CD4-positive, alpha-beta T cell treated with Interleukin-4 for 1 hour (primary cell): Measurements from ENCODE around the gene EFCAB6.

Experiments
- DNase-seq, 2 donors: peaks; one replicate each; pipeline ENCODE4 v3.0.0-alpha.2; 2020 to 2022

Gene EFCAB6

DNA sequence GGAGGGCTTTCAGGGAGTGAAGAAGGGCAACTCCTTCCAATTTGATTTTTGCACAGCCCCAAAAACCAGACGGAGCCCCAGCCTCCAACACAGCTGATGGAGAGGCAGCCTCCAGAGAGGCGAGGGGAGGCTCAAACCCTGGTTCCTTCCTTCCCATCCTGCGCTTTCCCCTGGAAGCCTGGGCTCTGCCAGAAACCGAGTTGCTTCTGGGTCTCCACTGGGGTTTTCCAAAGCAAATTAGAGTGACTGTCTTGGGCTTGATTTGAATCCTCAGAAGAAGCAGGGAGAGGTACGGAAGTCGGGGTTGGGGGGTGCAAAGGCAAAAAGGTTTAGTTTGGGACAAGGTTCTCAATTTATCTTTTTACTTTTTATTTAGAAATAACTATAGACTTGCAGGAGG, 271.1 kb downstream of the EFCAB6 start:
- no peak for DNase-seq

DNA sequence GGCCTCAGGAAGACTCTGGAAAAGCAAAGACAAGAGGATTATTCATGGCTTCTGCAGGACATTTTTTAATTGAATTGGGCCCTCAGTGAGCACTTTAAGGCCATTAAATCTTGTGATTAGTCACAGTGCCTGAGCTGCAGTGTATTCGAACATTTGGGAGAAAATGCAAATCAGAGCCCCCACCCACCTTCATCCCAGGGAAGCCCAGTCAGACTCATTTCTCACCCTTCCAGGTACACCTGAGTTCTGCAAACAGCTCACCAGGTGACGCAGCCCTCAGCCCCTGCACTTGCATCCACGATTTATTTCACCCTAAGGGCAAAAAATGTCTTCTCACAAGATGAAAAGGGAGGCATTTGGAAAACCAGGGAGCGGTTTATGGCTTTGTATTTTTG, 271.6 kb downstream of the EFCAB6 start:
- DNase-seq = no peak

DNA sequence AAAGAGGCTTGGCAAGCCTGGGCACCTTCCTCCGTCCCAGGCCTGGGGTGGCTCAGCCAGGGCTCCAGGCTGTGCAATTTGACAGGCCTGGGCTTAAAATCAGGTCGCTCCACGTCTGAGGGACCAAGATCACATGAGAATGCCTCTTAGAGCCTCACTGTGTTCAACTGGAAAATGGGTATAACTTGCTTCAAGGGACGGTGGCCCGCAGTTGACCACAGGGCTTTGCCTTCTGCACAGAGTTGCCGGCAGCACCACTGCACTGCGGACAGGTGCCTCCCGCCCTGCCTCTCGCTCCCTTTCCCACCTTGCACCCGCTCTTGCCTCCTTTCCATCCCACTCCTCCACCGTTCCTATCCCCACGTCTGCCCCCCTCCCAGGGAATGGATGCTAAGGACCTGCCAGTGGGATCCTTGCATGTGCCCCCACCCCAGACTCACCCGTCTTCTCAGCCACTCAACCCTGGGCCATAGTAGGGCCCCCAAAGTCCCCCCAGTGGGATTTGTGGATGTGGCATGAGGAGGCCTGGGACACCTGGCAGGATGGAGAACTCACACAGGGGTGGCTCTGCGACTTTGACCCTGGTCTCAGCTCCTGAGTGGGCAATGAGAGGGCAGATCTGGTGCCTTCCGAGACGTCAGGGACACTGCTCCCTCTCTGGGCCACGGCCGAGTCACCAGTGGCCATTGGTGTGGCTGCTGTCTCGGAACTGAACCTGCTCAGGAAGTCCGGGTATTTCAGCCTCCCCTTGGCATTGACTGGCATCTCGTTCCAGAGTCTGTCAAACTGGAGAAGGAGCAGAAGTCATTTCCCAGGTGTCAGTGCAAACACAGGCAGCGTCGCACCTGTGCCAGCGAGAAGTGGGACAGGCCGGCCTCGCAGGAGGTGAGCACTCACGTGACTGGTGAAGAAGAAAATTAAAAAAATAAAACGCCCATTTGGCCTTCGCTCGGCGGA, 272.3 kb downstream of the EFCAB6 start:
- DNase-seq = no peak

DNA sequence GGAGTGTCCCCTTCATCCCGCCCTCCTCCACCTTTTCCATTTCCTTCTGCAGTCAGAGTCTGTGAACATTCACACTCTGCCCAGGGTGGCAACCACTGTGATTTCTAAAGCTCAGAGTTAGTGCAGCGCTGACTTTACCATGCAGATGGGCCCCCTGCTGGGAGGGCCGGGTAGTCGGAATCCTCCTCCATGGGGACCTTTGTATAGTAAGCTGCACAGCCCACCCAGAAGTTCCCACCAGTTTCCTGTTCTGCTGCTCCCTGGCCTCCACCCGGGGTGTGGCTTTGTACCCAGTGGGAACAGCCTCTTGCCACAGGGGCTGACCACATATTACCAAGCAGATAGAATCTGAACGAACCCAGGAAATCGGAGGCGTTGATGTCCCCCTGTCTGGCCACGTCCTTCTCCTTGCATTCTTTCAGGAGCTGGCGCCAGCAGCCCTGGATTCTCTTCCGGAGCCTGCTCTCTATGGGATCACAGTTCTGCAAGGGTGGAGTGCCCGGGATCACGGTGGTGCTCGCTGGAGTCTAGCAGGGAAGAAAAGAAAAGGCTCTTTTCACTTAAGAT, 275.0 kb downstream of the EFCAB6 start:
- no peak for DNase-seq

DNA sequence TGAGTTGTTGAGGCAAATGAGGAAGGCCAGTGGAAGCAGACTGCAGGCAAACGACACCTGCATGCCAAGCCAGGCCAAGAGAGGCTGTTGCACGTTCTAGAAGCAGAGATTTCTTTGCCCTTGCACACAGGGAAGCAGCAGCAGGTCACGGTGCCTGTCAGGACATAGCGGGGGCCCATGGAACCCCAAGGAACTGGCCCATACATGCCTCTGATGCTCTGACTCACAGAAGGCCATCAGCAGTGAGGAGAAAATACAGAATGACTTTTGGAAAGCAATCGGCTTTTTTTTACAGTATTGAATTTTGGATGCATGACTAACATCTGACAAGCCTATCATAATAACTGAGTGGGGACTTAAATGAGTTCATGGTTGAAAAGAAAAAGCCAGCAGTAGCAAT, 276.4 kb downstream of the EFCAB6 start:
- DNase-seq = no peak

DNA sequence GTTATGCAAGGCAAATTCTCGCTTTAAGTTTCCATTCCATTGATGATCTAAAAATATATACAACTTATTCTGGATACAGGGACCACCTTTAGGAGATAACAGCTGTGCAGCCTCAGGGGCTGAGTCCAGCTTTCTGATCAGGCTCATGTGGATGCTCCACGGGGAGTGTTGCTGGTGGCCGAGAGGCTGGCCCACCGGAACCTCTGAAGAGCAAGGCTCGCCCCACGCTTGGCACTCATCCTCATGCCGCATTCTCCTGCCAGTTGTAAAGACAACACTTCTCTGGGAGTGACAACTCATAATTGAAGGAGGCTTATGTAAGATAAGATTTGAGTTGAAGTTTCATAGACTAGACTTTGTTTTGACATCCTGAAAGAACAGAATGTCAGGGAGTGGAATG, 276.8 kb downstream of the EFCAB6 start:
- DNase-seq = no peak

DNA sequence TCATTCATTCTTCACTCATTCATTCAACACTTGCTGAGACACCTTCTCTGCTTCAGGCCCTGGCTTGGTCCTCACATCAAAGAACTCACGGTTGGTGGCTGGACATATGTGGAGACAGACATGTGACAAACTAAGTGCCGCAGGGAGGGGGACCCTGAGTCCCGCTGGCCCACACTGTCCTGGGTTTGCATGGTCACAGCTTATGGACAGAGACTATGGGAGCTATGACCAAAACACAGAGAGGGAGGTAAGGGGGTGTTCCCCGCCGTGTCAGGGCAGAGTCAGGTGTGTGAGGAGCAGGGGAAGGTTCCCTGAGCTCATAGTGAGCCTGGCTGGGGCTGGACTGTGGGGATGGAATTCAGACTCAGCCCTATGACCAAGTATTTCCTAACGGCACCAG, 277.2 kb downstream of the EFCAB6 start:
- no peak for DNase-seq

DNA sequence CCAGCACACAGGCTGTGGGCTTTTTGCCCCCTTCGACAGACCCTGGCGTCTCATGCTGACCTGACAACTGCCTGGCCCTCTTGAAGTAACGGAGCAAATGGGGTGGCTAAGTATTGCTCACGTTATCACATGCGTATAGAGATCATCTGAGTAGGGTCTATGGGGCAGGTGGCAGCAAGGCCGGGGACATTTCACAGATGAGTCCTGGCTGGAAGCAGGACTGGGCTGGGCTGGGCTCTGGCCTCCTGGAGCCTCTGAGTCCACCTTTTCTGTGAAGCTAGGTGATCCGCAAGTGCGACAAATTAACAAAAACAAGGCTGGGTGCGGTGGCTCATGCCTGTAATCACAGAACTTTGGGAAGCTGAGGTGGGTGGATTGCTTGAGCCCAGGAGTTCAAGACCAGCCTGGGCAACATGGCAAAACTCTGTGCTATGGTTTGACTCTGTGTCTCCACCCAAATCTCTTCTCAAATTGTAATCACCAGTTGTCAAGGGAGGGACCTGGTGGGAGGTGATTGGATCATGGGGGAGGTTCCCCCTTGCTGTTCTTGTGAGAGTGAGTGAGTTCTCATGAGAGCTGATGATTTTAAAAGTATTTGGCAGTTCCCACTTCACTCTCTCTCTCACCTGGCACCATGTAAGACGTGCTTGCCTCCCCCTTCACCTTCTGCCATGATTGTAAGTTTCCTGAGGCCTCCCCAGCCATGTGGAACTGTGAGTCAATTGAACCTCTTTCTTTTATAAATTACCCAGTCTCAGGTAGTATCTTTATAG, 278.3 kb downstream of the EFCAB6 start:
- DNase-seq = no peak

DNA sequence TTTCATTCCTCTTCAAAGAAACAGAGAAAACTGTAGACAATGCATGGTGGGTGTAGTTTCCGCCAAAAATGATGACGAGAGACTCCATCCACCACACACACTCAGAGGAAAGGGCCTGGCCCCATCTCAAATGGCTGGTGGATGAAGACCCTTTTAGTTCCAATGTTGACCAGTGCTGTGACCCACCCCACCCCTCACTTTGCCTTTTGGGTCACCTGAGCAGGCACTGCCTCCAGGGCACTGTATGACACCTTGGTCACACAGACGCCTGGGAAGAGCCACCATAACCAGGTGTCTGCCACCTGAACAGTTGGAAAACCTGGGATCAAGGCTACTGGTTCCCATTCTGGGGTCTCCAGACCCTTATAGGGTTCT, 279.0 kb downstream of the EFCAB6 start:
- no peak for DNase-seq

DNA sequence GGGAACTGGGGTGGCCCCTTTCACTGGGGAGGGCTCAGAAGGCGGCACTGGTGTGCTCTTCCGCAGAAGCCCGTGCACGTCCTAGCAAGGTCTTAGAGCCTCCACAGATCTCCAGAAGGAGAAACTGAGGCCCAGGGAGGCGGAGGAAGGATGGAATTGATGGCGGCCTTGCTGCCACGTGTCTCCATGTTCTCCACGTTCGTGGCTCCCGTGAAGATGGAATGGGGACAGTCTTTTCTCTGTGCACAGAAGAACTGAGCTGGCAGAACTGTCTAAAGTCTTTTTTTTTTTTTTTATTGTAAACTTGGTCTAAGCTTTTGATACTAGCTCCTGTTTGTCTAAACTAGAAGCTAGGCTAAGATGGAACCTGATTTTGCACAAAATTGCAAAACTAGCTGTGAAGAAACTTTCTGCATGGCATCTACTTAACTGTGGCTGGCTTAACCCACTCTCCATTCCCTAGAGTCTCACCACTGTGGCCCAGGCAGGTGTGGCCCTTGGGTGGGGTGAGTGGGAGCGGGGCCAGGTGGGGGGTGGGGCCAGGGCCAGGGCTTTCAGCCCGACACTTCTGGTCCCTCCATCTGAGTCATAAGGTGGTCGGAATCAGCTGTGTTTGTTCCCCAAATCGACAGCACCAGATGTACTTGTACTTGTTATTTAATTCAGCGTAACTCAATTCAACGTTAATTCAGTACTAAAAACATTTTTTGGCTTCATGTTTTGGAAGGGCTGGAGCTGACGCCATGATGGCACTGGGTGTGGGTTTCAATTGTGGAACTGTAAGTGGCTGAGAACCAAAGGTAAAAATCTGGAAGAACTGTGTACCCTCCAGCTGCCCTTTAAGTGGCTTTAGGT, 279.6 kb downstream of the EFCAB6 start:
- DNase-seq = no peak

DNA sequence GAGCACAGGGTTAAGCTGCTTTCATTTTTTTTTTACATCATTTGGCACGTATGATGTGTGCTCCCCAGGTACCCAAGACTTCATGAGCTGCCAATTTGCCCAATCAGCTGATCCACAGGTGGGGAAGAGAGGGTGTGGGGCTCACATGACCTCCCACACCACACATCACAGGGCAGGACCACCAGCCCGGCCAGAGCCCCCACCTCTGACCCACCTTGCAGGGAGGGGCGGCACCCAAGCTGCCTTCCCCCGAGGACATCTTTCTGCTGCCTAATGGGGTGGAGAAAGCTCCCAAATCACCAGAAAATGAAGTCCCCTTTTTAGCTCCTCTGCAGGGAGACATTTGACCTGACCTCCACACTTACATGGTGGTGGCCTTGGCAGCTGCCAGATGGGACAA, 280.5 kb downstream of the EFCAB6 start:
- DNase-seq = no peak

DNA sequence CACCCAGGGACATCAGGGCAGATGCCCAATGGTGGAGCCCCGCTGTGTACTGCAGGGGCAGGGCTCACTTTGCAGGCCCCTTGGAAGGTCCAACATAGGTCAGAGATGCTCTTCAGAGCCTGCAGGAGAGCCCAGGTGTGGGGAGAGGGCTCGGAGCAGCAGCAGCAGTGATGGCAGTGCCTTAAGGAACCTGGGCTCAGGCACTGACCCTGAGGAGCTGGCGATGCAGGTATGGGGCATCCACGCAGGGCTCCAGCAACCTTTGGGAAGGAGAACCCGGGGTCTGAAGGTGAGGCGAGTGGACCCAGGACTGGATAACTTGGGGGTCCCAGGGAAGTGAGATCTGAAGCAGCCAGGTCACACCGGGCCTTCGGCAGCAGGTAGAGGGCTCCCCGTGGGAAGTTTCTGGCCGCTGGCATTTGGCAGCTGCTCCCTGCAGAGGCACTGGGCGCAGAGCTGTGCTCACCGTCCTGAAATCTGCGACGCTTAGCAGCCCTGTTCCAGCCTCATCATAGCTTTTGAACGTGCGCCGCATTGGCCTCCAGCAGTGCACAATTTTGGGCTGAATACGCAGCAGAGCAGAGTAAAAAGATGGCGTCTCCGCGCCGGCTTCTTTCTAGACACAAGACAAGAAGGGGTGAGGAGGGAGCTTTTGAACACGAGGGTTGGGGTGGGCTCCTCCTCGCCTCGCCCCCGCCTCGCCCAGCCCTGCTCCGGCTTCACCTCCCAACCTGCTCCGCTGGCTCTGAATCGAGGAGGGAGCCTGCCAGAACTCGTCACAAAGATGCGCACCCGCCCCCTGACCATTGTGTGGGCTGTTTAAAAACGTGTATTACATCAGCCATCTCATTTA, 281.5 kb downstream of the EFCAB6 start:
- DNase-seq = no peak

DNA sequence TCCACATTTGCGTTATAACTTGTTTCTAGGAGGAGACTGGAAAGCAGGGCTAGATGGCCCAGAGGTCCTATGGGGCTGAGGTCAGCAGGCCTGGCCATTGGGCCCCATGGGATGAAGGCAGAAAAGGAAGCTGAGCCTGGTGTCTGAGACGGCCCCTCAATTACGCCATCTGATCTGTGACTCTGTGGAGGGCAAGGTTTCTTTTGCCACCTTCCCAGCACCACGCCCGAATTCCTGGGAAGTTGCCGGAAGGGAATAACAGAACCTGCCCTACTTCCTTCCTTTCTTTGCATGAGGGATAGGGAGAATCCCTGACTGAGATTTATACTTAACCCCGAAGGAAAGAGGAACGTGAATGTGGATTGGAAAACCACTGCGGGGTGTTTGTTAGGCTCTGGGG, 282.2 kb downstream of the EFCAB6 start:
- DNase-seq = no peak

DNA sequence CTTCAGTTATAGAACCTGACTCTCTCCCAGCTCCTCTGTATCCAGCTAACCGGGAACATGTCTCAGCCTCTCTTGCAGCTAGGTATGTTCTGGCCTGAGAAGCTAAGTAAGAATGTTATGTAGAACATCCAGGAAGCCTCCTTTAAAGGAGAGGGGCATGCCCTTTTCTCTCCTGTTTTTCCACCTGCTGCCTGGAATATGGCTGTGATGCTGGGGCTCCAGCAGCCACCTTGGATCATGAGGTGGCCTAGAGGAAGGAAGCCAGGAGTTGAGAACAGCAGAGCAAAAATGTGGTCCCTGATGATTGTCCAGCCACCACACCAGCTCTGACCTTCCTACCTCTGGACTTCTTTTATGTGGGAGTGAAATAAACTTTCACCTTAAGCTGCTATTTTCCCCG, 282.6 kb downstream of the EFCAB6 start:
- no peak for DNase-seq

DNA sequence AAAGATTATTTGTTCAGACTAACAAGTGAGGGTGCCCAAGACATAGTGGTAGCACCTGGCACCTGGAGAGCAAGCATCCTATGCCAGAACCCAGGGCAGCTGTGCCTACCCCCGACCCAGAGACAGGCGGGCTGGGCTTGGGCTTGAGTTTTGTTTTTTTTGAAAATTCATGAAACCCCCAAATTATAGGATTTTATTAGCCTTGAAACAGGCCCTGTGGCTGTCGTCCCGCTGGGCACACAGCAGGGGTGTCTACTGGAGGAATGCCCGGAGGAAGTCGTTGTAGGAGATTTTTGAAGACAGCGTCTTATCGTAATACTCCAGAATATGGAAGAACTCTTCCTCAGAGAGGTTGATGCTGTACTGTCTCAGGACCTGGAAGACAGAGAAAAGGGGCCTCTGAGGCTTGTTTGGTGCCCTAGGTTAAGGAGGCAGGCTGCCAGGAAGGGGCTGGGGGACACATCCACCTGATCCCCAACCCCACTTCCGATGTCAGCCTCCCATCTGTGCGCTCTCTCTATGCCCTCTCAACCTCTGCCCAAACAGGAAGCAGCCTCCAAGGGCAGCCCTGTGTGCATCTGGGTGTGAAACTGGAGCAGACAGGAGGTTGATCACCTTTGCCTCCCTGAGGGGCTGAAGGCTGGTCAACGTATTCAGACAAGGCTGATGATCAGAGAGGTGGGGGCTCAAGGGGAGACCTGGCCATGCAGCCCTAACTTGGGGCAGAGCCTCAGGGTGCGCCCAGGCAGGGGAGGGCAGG, 283.3 kb downstream of the EFCAB6 start:
- DNase-seq = no peak

DNA sequence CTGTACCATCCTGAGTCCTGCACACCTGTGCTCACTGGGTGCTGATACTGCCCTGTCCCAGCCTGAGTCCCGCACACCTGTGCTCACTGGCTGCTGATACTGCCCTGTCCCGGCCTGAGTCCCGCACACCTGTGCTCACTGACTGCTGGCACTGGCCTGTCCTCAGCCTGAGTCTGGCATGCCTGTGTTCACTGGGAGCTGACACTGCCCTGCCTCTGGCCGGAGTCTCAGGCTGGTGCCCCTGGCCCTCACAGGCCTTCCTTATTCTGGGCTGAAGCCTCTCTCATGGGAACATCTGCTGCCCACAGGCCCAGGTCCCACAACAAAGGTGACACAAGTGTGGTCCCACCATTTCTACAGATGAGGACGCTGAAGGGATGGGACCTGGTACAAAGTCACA, 285.2 kb downstream of the EFCAB6 start:
- DNase-seq = no peak

DNA sequence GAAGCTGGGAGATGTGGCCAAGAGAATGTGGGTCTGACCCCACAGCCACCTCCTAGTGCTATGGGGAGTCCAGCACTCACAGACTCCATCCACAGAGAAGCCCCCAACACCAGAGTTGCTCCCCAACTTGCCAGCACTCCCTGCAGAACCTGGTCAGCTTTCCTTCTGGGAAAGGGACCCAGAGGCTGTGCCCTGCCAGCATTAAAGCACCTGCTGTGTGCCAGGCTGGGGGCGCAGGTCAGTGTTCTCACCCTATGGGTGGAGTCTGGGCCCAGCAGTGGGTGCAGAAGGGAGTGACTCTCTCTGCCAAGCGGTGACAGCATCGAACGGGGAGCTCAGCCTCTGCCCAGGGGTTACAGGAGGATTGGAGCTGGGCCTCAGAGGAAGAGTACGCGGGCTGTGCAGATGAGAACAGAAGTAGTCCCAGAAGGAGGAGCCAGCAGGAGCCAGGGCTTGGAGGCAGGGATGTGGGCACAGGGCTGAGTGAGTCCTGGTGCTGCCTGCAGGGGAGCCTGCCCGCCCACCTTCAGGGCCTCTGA, 285.9 kb downstream of the EFCAB6 start:
- DNase-seq = no peak

DNA sequence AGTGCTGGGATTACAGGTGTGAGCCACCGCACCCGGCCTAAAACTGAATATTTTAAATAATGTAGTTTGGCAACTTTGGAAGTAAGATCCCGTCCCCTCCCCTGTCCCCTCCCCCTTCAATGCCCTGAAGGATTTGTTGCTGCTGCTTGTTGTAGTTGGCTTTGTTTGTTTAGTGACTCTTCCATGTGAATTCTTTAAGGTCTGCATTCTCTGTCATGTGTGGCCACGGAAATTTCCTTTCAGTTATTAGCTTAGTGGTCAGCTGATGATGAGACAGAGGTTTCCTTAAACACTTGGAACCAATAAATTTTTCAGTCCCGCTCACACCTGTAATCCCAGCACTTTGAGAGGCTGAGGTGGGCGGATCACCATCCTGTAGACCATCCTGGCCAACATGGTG, 290.4 kb downstream of the EFCAB6 start:
- DNase-seq = no peak

DNA sequence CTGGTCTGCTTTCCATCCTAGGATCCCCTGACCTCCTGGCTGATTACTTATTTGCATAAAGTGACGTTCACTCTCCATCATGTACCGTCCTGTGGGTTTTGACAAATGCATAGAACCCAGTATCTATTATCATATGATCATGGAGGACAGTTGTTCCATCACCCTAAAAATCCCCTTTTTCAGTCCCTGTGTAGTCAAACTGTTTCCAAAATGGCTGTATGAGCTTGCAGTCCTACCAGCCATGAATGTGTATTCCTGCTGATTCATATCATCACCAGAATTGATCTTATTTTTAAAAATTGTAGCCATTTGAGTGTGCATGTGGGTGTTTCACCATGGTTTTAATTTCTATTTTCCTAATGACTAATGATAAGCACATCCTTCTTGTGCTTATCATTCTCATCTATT, 291.5 kb downstream of the EFCAB6 start:
- no peak for DNase-seq

DNA sequence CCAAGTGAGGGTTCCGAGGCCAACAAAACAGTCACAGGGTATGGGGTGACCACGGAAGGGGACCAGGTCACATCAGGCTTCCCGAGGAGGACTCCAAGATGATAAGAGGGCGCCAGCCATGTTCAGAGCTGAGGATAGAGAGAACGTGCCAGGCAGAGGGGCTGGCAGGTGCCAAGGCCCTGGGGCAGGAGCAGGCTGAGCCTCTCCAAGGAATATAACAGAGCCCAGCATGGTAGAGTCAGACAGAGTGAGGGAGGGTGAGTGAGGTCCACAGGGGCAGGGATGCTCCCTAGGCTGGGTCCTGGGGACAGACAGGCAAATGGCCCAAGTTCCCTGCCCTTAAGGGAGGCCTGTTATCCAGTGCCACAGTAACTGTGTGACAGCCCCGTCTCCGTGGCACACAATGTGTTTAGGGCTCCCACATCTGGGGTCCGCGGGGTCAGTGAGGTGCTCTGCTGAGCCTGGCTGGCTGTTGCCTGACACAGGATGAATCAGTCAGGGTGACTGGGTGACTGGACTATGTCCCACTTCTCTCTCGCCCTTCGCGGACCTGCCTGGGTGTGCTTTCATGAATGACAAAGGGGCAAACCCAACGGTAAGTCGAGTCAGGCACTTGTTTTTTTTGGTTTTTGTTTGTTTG, 295.0 kb downstream of the EFCAB6 start:
- DNase-seq = no peak
